ENCODE results near the gene ATG5.
"Not testable (repeated sequence)": the region's sequence is repeated elsewhere in the genome, so short reads cannot be mapped to it uniquely, and the experiment has no call there.

The ATG5 gene

DNA sequence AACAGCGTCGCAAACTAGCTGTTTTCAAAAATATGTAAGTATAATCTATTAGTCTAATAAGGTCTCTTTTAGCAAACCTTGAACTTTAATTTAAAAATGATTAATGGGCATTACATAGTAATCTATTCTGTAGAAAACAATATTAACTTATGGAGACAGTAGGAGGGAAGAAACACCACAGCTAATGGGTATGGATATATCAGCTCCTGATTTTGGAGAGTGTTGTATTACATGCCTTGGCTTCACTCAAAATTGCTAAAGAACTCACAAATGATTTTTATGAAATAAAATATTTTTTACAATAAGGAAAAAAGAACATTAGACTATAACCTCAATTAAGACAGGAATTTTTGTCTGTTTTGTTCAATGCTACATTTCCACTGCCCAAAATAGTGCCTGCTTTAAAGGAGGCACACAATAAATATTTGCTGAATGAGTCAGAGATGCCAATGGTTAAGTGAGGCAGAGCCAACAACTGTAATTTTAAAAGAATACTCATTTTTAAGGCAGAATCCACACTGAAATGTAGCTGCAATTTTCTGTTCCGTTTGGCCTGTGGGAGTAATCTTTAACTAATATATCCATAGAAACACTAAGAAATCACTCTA, 15.7 kb downstream of the ATG5 start:
- no peak for DNase-seq (ENCODE audit: low read depth in 2 of 2)

GRCh38 chr6:106308985-106309384, 16.6 kb downstream of the ATG5 start:
- DNase-seq (ENCODE audit: low read depth in 2 of 2) = no peak

DNA sequence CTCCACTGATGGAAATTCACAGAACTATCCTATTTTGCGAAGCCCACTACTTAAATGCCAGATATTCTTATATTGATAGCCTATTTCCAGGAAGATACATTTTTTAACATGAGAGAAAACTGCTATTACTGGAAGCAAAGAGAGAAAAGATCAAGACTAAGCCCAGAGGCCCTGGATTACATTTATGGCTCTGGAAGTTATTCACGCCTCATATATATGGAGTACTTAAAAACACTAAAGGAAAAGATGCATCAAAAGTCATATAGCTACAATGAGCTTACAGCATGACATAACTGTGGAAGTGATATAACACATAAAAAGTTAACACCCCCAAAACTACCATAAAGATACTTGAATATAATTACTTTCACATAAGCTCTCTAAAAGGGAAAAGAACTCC, 19.8 kb downstream of the ATG5 start:
- no peak for DNase-seq (ENCODE audit: low read depth in 2 of 2)

DNA sequence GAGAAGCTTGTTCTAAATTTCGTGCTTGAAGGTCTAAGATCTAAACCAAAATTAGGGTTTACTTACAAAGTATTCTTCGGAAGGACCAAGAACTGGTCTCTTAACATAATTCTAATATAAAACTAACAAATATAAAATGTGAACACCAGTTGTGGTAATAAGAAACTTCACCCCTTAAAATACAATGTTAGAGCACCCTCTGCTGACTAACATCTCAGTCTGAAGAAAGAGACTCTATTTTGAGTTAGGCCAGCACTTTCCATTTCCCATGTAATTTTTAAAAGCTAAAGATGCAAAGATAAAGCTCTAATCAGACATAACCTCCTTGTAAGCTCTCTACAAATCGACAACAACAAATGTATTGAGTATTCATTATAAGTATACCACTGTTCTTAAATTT, 24.6 kb downstream of the ATG5 start:
- DNase-seq (ENCODE audit: low read depth in 2 of 2) = no peak

- no peak for DNase-seq (ENCODE audit: low read depth in 2 of 2)
These were observed 25.4 kb downstream of the ATG5 start for GRCh38 chr6:106300020-106300780.

- DNase-seq (ENCODE audit: low read depth in 2 of 2) = no peak
These were observed 32.4 kb downstream of the ATG5 start for GRCh38 chr6:106293116-106293515.

DNA sequence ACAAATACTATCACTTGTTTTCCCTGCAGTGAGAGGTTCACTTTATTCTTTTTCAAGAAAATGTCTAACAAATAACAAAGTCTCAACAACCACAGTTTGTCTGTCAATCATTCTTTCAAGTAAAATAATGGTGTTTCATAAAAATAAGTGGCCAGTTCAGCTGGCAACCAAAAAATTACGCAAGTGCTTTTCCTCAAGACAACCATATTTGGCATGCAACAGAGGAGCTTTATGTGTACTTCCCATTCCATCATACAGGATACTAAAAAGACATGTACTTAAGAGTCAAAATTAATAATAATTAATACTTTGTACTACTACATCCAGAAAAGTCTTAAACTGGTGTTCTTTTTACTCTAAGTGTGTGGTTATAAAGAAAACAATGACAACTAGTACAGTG, 34.6 kb downstream of the ATG5 start:
- no peak for DNase-seq (ENCODE audit: low read depth in 2 of 2)

DNA sequence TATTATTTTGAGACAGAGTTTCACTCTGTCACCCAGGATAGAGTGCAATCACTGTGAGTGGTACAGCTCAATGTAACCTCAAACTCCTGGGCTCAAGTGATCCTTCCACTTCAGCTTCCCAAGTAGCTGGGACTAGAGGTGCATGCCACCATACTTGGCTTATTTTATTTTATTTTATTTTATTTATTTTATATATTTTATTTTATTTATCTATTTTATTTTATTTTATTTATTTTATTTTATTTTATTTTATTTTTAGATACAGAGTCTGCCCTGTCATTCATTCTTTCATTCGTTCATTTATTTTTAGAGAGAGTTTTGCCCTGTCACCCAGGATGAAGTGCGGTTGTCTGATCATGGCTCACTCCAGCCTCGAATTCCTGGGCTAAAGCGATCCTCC, 35.5 kb downstream of the ATG5 start:
- DNase-seq (ENCODE audit: low read depth in 2 of 2) = no peak

GRCh38 chr6:106287215-106287614, 38.3 kb downstream of the ATG5 start:
- no peak for DNase-seq (ENCODE audit: low read depth in 2 of 2)

DNA sequence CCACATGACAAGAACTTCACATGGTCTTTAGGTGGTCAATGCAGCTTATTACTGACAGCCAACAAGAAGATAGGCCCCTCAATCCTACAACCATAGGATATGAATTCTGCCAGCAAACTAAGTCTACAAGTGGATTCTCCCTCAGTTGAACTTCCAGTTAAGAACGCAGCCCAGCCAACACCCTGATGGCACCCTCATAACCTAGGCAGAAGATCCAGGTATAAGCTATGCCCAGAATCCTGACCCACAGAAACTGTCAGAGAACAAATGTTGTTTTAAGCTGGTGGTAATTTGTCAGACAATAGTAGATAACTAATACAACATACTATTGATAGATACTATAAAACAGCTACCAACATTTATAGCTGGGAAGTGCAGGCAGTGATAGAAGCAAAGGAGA, 38.8 kb downstream of the ATG5 start:
- no peak for DNase-seq (ENCODE audit: low read depth in 2 of 2)

DNA sequence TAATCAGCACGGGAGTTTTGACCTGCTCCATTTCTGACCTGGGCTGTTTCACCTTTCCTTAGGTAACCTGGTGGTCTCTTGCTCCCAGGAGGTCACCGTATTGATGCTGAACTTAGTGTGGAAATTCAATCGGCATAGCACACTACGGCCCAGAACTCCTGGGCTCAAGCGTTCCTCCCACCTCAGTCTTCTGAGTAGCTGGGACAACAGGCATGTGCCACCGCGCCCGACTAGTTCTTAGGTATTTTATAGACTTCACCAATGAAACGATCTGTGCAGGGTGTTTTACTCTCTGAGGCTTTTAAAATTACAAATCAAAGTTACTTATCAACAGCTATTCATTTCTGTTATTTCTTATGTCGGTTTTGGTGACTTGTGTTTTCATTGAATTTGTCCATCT, 42.1 kb downstream of the ATG5 start:
- no peak for DNase-seq (ENCODE audit: low read depth in 2 of 2)

DNA sequence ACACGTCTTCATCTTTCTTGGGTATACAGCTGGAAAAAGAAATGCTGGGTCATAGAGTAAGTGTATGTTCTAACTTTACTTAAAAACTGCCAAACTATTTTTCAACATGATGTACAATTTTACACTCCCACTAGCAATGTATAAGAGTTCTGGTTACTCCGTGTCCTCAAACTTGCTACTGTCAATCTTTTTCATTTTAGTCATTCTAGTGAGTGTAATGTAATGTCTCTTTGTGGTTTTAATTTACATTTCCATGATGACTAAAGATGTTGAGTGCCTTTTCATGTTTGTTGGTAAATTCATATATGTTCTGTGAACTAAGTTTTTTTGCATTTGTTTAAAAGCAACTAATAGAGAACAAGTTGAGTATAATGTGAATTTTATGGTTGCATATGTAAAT, 43.9 kb downstream of the ATG5 start:
- DNase-seq (ENCODE audit: low read depth in 2 of 2) = no peak

GRCh38 chr6:106281088-106281487, 44.5 kb downstream of the ATG5 start:
- no peak for DNase-seq (ENCODE audit: low read depth in 2 of 2)

DNA sequence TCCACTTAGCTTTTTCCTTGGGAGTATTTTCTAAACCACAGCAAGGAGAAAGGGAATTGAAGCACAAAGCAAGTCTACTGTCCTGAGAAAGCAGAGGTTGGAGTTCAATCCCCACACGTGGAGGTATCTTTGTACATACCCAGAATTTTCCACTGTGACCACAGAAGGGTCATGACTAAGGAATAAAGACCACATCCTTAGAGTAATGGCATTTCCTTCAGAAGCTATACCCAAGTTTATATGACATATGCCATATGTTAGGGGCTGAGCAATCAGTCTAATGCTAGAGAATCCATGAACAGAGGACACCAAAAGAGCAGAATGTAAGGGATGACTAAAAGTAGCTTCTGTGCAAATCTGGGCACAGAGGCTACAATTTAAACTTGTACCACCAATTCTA, 46.4 kb downstream of the ATG5 start:
- DNase-seq (ENCODE audit: low read depth in 2 of 2) = no peak

- DNase-seq (ENCODE audit: low read depth in 2 of 2) = no peak
These were observed 49.9 kb downstream of the ATG5 start for GRCh38 chr6:106275692-106276091.

DNA sequence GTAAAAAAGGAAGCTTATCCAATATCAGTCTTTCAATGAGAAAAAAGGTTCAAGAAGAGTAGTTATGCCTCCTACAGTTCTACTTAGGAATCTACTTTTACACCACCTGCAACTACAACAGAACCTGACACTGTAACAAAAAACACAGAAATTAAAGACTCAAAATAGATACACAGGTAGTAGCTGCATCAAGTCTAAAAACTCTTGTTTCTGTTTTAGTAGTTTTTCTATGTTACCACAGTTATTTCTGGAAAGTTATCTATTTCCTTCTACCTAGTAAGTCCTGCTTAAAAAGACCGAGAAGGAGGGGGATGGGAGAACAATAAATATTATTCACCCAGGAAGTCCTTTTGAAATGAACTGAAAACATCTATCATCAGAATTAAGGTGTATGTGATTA, 52.5 kb downstream of the ATG5 start:
- no peak for DNase-seq (ENCODE audit: low read depth in 2 of 2)

DNA sequence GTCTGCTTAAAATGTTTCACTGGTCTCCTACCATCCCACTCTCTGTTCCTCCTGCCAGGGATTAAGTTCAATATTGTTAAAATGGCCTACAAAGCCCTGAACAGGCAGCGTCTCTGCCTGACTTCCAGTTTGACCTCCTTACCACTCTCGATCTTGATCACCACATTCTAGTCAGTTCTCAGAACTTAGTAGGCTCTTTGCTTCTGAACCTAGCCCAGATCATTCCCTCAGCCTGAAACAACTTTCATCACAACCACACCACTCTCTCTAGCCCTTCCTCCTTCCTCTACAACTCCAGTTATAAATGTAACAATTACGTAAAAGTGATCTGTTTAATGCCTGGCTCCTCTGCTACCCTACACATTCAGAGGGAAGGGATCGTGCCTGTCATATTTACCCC, 53.3 kb downstream of the ATG5 start:
- no peak for DNase-seq (ENCODE audit: low read depth in 2 of 2)

DNA sequence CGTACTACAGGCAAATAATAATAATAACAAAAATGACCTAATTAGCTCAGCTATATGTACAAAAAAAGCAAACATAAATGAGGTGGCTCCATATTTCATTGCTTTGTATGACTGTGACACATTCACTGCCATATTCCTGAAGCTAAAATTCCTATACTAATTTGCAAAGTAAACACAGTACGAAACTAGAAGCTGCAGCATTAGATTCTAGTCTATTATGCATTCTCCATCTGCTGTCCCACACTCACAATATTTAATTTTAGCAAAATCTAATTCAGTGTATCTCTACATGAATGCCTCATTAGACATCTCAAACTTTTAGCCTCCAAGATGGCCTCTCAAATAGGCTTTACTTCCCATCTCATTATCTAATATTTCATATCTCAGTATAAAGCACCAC, 55.1 kb downstream of the ATG5 start:
- DNase-seq (ENCODE audit: low read depth in 2 of 2) = no peak

- not testable (repeated sequence) for DNase-seq (ENCODE audit: low read depth in 2 of 2)
These were observed 56.2 kb downstream of the ATG5 start for GRCh38 chr6:106269268-106269919.

DNA sequence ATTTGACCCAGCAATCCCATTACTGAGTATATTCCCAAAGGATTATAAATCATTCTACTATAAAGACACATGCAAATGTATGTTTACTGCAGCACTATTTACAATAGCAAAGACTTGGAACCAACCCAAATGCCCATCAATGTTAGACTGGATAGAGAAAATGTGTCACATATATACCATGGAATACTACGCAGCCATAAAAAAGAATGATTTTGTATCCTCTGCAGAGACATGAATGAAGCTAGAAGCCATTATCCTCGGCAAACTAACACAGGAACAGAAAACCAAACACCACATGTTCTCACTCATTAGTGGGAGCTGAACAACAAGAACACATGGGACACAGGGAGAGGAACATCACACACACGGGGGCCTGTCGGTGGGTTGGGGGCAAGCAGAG, 57.1 kb downstream of the ATG5 start:
- not testable (repeated sequence) for DNase-seq (ENCODE audit: low read depth in 2 of 2)

- DNase-seq (ENCODE audit: low read depth in 2 of 2) = not testable (repeated sequence)
These were observed 61.1 kb downstream of the ATG5 start for GRCh38 chr6:106264433-106264832.

GRCh38 chr6:106259748-106260147, 65.8 kb downstream of the ATG5 start:
- not testable (repeated sequence) for DNase-seq (ENCODE audit: low read depth in 2 of 2)

DNA sequence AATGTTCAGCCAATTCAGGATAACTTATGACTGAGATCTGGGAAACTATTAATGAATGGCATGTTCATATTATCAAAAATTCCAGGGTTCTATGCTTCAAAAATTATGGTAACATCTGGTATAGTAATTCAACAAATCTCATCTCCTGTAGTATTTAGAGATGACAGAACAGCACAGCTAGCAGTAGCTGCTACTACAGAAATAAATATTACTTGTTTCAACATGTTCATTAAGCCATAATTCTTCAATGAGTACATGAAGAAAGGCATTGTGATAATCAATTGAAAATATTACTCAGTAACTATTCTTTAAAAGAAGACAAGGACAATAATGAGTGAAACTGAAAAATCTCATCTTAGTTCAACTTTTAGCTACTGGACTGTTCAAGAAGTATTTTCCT, 66.8 kb downstream of the ATG5 start:
- no peak for DNase-seq (ENCODE audit: low read depth in 2 of 2)

All from stimulated activated CD8-positive, alpha-beta memory T cell treated with anti-CD3 and anti-CD28 coated beads, Interleukin-7, amount 100 ng/mL, for 1 hour (primary cell).